Activated CD8-positive, alpha-beta T cell treated with anti-CD3 and anti-CD28 coated beads for 36 hours (primary cell): ENCODE measurements around the gene MAP7. TPM values are rescaled to one million over a fixed set of nuclear protein-coding genes. Genes with fewer than 3 reads are reported as not detected.

Experiments
- ATAC-seq: fragments of 200-7000 bp; cut with Tn5 transposase; one replicate; pipeline ENCODE4 v1.10.0; 2021; ENCODE audit warnings: mild to moderate bottlenecking, moderate library complexity
- CTCF ChIA-PET: fragments of 350-600 bp; sonication (Branson Sonifier 250); formaldehyde crosslinking; loops from one replicate; lab custom pipeline; 2021; ENCODE audit warnings: antibody characterized with exemption; lab: Charles Lee
- POLR2A ChIA-PET: fragments of 350-600 bp; sonication (Branson Sonifier 250); formaldehyde crosslinking; loops from one replicate; lab custom pipeline; 2021; ENCODE audit warnings: antibody characterized with exemption; lab: Charles Lee
- DNase-seq: peaks from one replicate; pipeline ENCODE4 v3.0.0-alpha.2; 2020
- H3K27ac Mint-ChIP-seq: one replicate; pipeline ENCODE4 v1.8.0; 2021; ENCODE audit warnings: mild to moderate bottlenecking, mixed read lengths
- H3K27me3 Mint-ChIP-seq: one replicate; pipeline ENCODE4 v1.8.0; 2021; ENCODE audit warnings: mixed read lengths
- H3K36me3 Mint-ChIP-seq: one replicate; pipeline ENCODE4 v1.8.0; 2021; ENCODE audit warnings: low read depth, mixed read lengths
- H3K4me1 Mint-ChIP-seq: one replicate; pipeline ENCODE4 v1.8.0; 2021; ENCODE audit warnings: low read depth, mixed read lengths
- H3K4me3 Mint-ChIP-seq: one replicate; pipeline ENCODE4 v1.8.0; 2021; ENCODE audit warnings: mild to moderate bottlenecking, moderate library complexity, mixed read lengths
- H3K9me3 Mint-ChIP-seq: one replicate; pipeline ENCODE4 v1.8.0; 2021; ENCODE audit warnings: mixed read lengths
- intact Hi-C: fragments of 100-400 bp; cut with micrococcal nuclease; formaldehyde crosslinking; loops from one replicate; pipeline ENCODE4 v1.10.0; 2022
- total RNA-seq, 2 experiments: library from RNA; stranded (reverse); gene quantifications; one replicate each; pipeline ENCODE4 v1.2.3, GENCODE V29; 2021
- TF ChIP-seq, protein P1 (sequence below): fragments of 200-600 bp; IDR thresholded peaks from one replicate; pipeline ENCODE4 v1.8.0; 2022; ENCODE audit warnings: antibody characterized with exemption, mild to moderate bottlenecking

The MAP7 gene
- total RNA-seq, 2 experiments from 2014 or later: 0.47 to 0.67 TPM

DNA sequence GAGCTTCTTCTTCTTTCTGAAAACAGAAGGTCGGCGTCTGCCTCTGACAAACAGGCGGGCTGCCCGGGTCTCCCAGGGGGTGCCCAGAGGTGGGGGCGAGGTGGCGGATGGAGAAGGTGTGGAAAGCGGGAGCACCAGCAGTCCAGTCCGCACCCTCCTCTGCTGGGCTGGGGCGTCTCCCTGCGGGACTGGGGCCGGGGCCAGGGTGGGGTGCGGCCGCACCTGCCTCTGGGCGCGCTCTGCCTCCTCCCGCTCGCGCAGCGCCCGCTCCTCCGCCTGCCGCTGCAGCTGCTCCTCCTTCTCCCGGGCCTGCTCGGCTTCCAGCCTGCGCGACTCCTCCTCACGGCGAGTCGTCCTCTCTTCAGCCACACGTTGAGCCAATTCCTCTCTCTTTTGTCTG is 189.4 kb downstream of the MAP7 start:
- Mint-ChIP-seq H3K4me1 (peaks cover 2% of the 10 kb centered on the region), H3K27ac (no peak overlapping the region), H3K9me3 (no peaks in the 10 kb centered on the region), H3K27me3 (peaks cover 1% of the 10 kb centered on the region), H3K4me3 (no peak overlapping the region), H3K36me3 (no peaks in the 10 kb centered on the region)
- ChIA-PET CTCF (no interaction called here), POLR2A (interaction anchor here (0.5 kb wide), 1 partner anchor 126 kb away, joined by 3 read pairs; no protein-coding TSS in a partner anchor)
- ATAC-seq: no peak
- intact Hi-C loops: no loop called here
- TF ChIP-seq, protein P1, sequence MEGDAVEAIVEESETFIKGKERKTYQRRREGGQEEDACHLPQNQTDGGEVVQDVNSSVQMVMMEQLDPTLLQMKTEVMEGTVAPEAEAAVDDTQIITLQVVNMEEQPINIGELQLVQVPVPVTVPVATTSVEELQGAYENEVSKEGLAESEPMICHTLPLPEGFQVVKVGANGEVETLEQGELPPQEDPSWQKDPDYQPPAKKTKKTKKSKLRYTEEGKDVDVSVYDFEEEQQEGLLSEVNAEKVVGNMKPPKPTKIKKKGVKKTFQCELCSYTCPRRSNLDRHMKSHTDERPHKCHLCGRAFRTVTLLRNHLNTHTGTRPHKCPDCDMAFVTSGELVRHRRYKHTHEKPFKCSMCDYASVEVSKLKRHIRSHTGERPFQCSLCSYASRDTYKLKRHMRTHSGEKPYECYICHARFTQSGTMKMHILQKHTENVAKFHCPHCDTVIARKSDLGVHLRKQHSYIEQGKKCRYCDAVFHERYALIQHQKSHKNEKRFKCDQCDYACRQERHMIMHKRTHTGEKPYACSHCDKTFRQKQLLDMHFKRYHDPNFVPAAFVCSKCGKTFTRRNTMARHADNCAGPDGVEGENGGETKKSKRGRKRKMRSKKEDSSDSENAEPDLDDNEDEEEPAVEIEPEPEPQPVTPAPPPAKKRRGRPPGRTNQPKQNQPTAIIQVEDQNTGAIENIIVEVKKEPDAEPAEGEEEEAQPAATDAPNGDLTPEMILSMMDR: no peak
- DNase-seq: no peak

DNA sequence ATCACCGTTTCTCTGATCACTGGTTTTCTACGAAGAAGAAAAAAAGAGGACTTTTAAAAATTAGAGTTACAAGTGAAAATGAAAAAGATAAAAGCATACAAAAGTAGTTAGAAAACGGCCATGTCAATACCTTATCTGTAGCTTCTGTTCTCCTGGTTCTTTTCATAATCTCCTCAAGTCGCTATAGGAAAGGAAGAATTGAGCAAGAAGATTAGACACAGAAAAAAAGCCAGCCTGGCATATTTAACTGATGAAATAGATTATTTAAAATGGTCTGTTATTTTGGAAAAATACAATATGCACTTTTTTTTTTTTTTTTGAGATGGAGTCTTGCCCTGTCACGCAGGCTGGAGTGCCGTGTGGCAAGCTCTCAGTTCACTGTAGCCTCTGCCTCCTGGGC is 190.4 kb downstream of the MAP7 start:
- CTCF ChIA-PET: no interaction called here
- ATAC-seq (no peak), DNase-seq (no peak)
- no peaks in the 10 kb centered on the region for H3K27me3 Mint-ChIP-seq
- H3K9me3 Mint-ChIP-seq: no peaks in the 10 kb centered on the region
- POLR2A ChIA-PET: no interaction called here
- no peaks in the 10 kb centered on the region for H3K36me3 Mint-ChIP-seq
- intact Hi-C loops: no loop called here
- H3K4me3 Mint-ChIP-seq: no peak overlapping the region
- no peaks in the 10 kb centered on the region for H3K4me1 Mint-ChIP-seq
- H3K27ac Mint-ChIP-seq: no peak overlapping the region
- TF ChIP-seq, protein P1: no peak

GRCh38 chr6:136351518-136352110 is 198.6 kb downstream of the MAP7 start:
- TF ChIP-seq, protein P1: no peak
- no peaks in the 10 kb centered on the region for H3K4me1 Mint-ChIP-seq
- no peaks in the 10 kb centered on the region for H3K36me3 Mint-ChIP-seq
- ATAC-seq (no peak), DNase-seq (no peak)
- POLR2A ChIA-PET: interaction anchor here (0.6 kb wide), 1 partner anchor 1109 kb away, joined by 3 read pairs; no protein-coding TSS in a partner anchor
- H3K4me3 Mint-ChIP-seq: no peak overlapping the region
- CTCF ChIA-PET: no interaction called here
- peaks cover 1% of the 10 kb centered on the region for H3K27me3 Mint-ChIP-seq
- no peaks in the 10 kb centered on the region for H3K9me3 Mint-ChIP-seq
- intact Hi-C loops: no loop called here
- H3K27ac Mint-ChIP-seq: no peak overlapping the region

DNA sequence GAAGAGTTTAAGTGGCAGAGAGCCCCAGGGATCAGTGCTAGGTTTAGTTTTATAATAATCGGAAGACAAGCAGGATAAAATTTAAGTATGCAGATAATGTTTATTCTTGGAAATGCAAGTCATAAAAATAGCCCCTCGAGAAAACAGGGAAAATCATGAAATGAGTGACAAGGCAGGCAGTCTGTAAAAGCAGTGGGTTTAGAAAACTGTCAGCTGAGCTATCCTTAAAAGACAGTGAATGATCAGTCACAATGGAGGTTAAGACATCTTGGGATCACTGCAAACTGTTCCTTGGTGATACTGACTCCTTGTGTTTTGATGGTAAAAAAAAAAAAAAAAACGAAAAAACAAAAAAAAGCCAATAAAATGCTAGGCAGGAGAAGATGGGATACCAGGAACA is 199.3 kb downstream of the MAP7 start:
- ATAC-seq: no peak
- H3K36me3 Mint-ChIP-seq: no peaks in the 10 kb centered on the region
- no peaks in the 10 kb centered on the region for H3K9me3 Mint-ChIP-seq
- DNase-seq: no peak
- no peaks in the 10 kb centered on the region for H3K4me1 Mint-ChIP-seq
- intact Hi-C loops: no loop called here
- TF ChIP-seq, protein P1: no peak
- no peak overlapping the region for H3K27ac Mint-ChIP-seq
- H3K4me3 Mint-ChIP-seq: no peak overlapping the region
- peaks cover 1% of the 10 kb centered on the region for H3K27me3 Mint-ChIP-seq
- POLR2A ChIA-PET: no interaction called here
- CTCF ChIA-PET: no interaction called here

DNA sequence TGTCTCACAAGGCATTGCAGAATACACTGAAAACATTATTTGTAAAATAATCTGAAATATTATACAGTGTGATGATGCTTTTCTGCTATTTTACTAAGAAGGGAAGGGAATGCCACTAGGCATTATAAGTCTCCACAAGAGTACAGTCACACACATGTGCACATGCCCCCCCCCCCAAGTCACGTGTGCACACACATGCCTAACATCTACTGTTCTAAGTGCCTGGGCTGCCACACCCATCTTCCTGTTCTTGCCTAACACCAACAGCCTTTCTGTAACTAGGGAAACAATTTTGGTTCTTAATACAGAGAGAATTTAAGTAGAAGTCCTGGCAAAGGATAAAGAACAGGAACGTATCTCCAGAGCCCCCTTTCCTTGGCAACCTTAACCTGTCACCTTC is 202.4 kb downstream of the MAP7 start:
- H3K36me3 Mint-ChIP-seq: no peaks in the 10 kb centered on the region
- ATAC-seq (no peak), DNase-seq (no peak)
- CTCF ChIA-PET: no interaction called here
- H3K4me3 Mint-ChIP-seq: no peak overlapping the region
- no peaks in the 10 kb centered on the region for H3K9me3 Mint-ChIP-seq
- no peak overlapping the region for H3K27ac Mint-ChIP-seq
- H3K4me1 Mint-ChIP-seq: no peaks in the 10 kb centered on the region
- intact Hi-C loops: no loop called here
- POLR2A ChIA-PET: no interaction called here
- H3K27me3 Mint-ChIP-seq: peaks cover 1% of the 10 kb centered on the region
- TF ChIP-seq, protein P1: no peak
